ENCODE data around the gene PARS2.

- no peak for TF ChIP-seq POLR2AphosphoS5 (IDR thresholded peaks at IDR 0.05; ENCODE audit: low read depth, low read length)
- no peak for TF ChIP-seq REST (IDR thresholded peaks at IDR 0.05; ENCODE audit: insufficient read depth in 1 of 2, low read depth in 2 of 2, low read length in 2 of 2)
Measured at GRCh38 chr1:54757833-54758232, 6.5 kb downstream of the PARS2 start.
